Cardiac fibroblast (primary cell): ENCODE results near the gene OSR1.
"Not testable (repeated sequence)": the region's sequence is repeated elsewhere in the genome, so short reads cannot be mapped to it uniquely, and the experiment has no call there.

Experiments used
- DNase-seq, 2 donors: peaks; one replicate each; pipeline versions ENCODE4 v3.0.0 to v3.0.0-alpha.2; 2010; ENCODE audit warnings: low read depth in 2 of 2
- H3K4me3 ChIP-seq, 2 donors: replicated peaks in 1 of 2; 1 replicate in 1 of 2; 2 replicates in 1 of 2; pipeline ENCODE4 v1.5.1; 2011; ENCODE audit warnings: low read depth in 2 of 2, low read length in 2 of 2, mild to moderate bottlenecking in 2 of 2, moderate library complexity in 1 of 2
- TF ChIP-seq, protein P1 (sequence below): IDR thresholded peaks from one replicate; pipeline ENCODE4 v1.5.1; 2011; ENCODE audit warnings: low read depth, mild to moderate bottlenecking, low read length, inconsistent platforms

OSR1 gene

DNA sequence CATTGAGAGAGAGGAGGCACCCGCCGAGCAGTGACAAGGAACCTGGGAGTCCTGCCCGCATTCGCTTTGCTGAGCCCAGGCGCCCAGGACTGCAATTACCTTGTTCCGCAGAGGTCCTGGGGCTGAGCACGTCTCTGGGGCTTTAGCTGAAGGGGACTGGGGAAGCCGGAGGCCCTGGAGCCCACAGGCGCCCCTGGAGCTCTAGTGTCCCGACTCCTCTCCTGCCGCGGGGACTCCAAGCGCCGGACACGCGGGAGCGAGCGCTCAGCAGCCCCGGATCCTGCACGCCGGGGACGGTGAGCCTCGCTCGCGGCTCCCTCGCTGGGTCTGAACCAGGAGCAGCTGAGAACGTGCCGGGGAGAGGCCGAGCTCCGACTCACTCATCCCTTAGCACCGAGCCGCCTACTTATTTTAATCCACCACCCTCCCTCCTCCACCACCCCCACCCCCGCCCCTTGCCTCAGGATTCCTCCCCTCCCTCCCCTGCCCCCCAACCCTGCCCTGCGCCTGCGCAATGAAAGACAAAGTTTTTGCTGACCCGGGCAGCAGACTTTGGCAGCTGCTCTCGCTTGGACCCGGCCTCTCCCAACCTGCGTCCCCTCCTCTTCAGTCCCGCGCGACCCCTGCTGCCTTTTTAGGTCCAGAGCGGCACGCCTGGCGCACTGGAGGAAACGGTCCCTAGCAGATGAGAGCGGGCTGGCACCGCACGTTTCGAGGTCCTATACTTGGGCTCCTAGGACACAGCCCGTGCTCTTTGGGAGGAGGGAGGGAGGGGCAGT lies at the start of gene OSR1:
Gene OSR1, minus strand, starts transcription at position 382 of the 779 bp plus-strand sequence. CDS start 4,818 bp downstream, outside the sequence.
- TF ChIP-seq, protein P1, sequence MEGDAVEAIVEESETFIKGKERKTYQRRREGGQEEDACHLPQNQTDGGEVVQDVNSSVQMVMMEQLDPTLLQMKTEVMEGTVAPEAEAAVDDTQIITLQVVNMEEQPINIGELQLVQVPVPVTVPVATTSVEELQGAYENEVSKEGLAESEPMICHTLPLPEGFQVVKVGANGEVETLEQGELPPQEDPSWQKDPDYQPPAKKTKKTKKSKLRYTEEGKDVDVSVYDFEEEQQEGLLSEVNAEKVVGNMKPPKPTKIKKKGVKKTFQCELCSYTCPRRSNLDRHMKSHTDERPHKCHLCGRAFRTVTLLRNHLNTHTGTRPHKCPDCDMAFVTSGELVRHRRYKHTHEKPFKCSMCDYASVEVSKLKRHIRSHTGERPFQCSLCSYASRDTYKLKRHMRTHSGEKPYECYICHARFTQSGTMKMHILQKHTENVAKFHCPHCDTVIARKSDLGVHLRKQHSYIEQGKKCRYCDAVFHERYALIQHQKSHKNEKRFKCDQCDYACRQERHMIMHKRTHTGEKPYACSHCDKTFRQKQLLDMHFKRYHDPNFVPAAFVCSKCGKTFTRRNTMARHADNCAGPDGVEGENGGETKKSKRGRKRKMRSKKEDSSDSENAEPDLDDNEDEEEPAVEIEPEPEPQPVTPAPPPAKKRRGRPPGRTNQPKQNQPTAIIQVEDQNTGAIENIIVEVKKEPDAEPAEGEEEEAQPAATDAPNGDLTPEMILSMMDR = no peak
- peak; percentile 72 to 90 for DNase-seq
- peak within 1 kb of the TSS; percentile 76 to 87 for H3K4me3 ChIP-seq

GRCh38 chr2:19403785-19404184 lies 45.4 kb upstream of the OSR1 start:
- TF ChIP-seq, protein P1 = no peak
- DNase-seq = no peak
- no peak overlapping the region for H3K4me3 ChIP-seq

- DNase-seq = no peak
- TF ChIP-seq, protein P1 = no peak
Observed at GRCh38 chr2:19392191-19392590, 33.8 kb upstream of the OSR1 start.

GRCh38 chr2:19389469-19389868 lies 31.0 kb upstream of the OSR1 start:
- not testable (repeated sequence) for H3K4me3 ChIP-seq, DNase-seq

More at GRCh38 chr2:19392191-19392590, 33.8 kb upstream of the OSR1 start:
- no peak overlapping the region for H3K4me3 ChIP-seq

DNA sequence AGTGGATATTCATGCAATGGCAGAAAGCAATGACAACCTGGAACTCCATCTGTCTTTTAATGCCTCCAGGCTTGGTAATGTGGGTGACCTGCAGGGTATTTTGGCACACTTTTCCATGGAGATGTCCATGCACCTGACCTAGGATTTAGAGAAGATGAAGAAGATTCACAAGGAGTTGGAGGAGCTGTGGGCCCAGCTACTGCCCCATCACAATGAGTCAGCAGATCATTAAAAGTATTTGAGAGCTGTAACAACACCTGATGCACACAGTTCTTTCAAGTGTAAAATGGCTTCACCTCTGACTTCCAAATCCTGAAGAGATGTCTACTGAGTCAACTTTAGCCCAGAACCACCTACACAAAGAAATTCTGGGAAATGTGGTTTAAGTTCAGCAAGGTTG lies 22.1 kb upstream of the OSR1 start:
- H3K4me3 ChIP-seq = no peak overlapping the region
- DNase-seq = no peak

DNA sequence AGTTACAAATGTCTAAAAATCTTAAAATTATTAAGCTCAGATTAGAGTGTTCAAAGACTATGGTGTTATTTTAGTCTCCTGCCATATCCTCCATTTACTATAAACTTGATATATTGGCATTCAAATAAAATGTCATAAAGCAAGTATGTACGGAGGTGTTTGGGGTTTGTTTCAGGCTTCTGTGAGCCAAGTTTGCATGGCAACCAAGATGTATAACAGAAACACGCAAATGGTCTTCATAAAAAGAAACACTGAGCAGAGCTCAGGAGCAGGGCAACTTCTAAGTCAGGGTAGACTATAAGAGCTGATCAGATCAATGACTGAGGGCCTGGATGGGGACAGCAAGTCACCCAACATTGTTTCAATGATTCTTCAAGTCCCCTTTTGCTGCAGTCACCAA lies 20.5 kb upstream of the OSR1 start:
- TF ChIP-seq, protein P1 = no peak
- no peak overlapping the region for H3K4me3 ChIP-seq
- DNase-seq = no peak

More for the DNA sequence above, 22.1 kb upstream of the OSR1 start:
- TF ChIP-seq, protein P1 = no peak

- DNase-seq = no peak
- TF ChIP-seq, protein P1 = peak; percentile 7
- no peak overlapping the region for H3K4me3 ChIP-seq
Observed at GRCh38 chr2:19377717-19378116, 19.3 kb upstream of the OSR1 start.
